ENCODE measurements around the gene ALOX12. TPM values are rescaled to one million over a fixed set of nuclear protein-coding genes. Genes with fewer than 3 reads are reported as not detected.

Gene ALOX12
- total RNA-seq, 3 donors from 2014 or later, result 0.25 to 0.26 TPM; not detected in 1

GRCh38 chr17:6996256-6997011 is 585 bp downstream of the ALOX12 start:
- H3K9me3 ChIP-seq, result no peaks in the 10 kb centered on the region
- intact Hi-C loops (cut with DNase I, micrococcal nuclease), result loop anchor here in 1 of 2 donors (5.0 to 10.0 kb wide), 2 partner anchors 84 to 332 kb away; no protein-coding TSS in a partner anchor
- no peak overlapping the region for H3K4me3 ChIP-seq
- no peaks in the 10 kb centered on the region for H3K4me1 ChIP-seq (ENCODE audit: low read depth)
- ATAC-seq (no peak), DNase-seq (no peak)
- TF ChIP-seq CTCF (IDR thresholded peaks at IDR 0.05), result no peak
- no peaks in the 10 kb centered on the region for H3K36me3 ChIP-seq (ENCODE audit: low read depth)

DNA sequence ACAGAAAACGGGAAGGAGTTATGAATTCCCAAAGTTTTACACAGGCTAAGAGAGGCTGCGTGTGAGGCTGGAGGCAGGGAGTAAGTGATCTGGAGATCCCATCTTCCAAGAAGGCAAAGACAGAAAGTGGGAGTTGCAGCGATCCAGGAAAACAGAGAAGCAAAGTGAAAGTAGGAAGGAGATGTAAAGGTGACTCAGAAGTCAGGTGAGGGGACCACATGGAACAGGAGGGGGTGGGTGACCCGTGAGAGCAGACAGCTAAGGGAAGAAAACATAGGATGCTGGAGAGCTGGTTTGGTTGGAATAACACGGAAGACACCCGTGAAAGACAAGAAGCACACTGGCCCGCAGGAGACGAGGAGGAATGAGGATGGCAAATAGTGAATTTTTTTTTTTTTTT is 1.3 kb downstream of the ALOX12 start:
- Histone ChIP-seq H3K9me3 (no peaks in the 10 kb centered on the region), H3K4me3 (no peak overlapping the region), H3K4me1 (ENCODE audit: low read depth) (no peaks in the 10 kb centered on the region), H3K36me3 (ENCODE audit: low read depth) (no peaks in the 10 kb centered on the region)
- intact Hi-C loops (cut with DNase I, micrococcal nuclease), result loop anchor here in 1 of 2 donors (5.0 to 10.0 kb wide), 2 partner anchors 85 to 332 kb away; no protein-coding TSS in a partner anchor
- ATAC-seq, result no peak
- no peak for TF ChIP-seq CTCF (IDR thresholded peaks at IDR 0.05)
- no peak for DNase-seq

- intact Hi-C loops (cut with DNase I, micrococcal nuclease), result loop anchor here in 1 of 2 donors (5.0 to 10.0 kb wide), 2 partner anchors 87 to 334 kb away; no protein-coding TSS in a partner anchor
- no peak for TF ChIP-seq CTCF (IDR thresholded peaks at IDR 0.05)
- DNase-seq (no peak), ATAC-seq (no peak)
- no peak overlapping the region for H3K4me3 ChIP-seq
- no peaks in the 10 kb centered on the region for H3K4me1 ChIP-seq (ENCODE audit: low read depth)
- H3K36me3 ChIP-seq (ENCODE audit: low read depth), result no peaks in the 10 kb centered on the region
- no peaks in the 10 kb centered on the region for H3K9me3 ChIP-seq
Observed at GRCh38 chr17:6998855-6999508, 3.1 kb downstream of the ALOX12 start.

DNA sequence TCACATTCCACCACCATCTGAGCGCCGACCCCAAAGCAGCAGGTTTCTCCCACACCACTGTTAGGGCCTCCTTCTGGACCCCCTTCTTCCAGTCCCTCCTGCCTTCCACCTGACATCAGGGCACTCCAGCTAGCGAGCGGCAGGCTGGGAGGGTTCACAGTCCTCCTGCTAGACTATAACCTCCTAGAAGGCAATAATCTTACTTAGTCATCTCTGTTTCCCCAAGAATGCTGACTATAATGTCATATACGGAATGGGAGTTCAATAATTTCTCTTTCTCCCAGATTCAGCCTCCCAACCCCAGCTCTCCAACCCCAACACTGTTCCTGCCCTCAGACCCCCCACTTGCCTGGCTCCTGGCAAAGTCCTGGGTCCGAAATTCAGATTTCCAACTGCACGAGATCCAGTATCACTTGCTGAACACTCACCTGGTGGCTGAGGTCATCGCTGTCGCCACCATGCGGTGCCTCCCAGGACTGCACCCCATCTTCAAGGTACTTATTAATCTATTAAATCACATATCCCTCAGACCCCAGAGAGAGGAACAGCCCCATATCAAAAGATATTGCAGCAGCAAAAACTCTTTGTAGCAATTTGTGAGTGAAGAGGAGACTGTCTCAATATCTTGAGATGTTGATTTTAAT is 5.6 kb downstream of the ALOX12 start:
- Histone ChIP-seq H3K4me1 (ENCODE audit: low read depth) (no peaks in the 10 kb centered on the region), H3K36me3 (ENCODE audit: low read depth) (no peaks in the 10 kb centered on the region), H3K9me3 (no peaks in the 10 kb centered on the region), H3K4me3 (no peak overlapping the region)
- DNase-seq, result peak in 2 of 3 donors; percentile 38 to 42
- TF ChIP-seq CTCF (IDR thresholded peaks at IDR 0.05), result no peak
- intact Hi-C loops (cut with DNase I, micrococcal nuclease), result loop anchor here in 1 of 2 donors (5.0 kb wide), 1 partner anchor 89 kb away; no protein-coding TSS in a partner anchor
- peak; percentile 35 for ATAC-seq

DNA sequence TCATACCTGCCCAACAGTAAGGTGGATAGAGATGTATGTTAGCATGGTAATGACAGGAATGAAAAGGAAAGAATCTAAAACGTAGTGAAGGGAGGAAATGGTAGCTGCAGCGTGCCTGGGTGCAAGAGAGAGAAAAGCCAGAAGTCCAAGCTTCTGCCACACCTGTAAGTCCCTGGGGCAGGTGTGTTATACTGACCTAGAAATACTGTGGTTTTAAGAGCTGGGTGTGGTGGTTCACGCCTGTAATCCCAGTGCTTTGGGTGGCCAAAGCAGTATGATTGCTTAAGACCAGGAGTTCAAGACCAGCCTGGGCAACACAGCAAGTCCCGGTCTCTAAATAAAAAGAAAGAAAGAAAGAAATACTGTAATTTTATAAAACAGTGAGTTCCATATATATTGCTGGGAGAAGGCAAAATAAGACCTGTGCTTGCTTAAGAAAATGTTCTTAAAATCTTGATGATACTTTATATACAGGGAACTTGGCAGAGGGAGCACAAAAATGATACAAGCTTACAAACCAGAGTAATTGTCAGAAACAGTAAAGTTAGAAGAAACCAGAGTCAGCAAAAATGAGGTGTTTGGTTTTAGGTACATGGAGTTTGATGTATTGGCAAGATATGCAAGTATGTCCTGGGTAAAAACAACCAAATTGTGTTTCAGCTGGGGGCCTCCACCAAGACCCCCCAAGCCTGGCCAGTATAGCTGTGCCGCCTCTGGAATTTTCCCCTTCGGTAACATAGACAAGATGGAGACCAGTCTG is 6.6 kb downstream of the ALOX12 start:
- DNase-seq, result no peak
- TF ChIP-seq CTCF (IDR thresholded peaks at IDR 0.05), result no peak
- H3K4me3 ChIP-seq, result no peak overlapping the region
- no peaks in the 10 kb centered on the region for H3K9me3 ChIP-seq
- H3K4me1 ChIP-seq (ENCODE audit: low read depth), result no peaks in the 10 kb centered on the region
- ATAC-seq, result peak; percentile 61
- intact Hi-C loops (cut with DNase I, micrococcal nuclease), result loop anchor here in 1 of 2 donors (5.0 kb wide), 1 partner anchor 90 kb away; no protein-coding TSS in a partner anchor
- H3K36me3 ChIP-seq (ENCODE audit: low read depth), result no peaks in the 10 kb centered on the region

All from mucosa of descending colon (tissue), 3 donors.